RWPE1 (cell line): ENCODE measurements around the gene ATL1.
"Not testable (repeated sequence)": the region's sequence is repeated elsewhere in the genome, so short reads cannot be mapped to it uniquely, and the experiment has no call there.

Source experiments
- CTCF ChIA-PET: fragments of 350-600 bp; sonication (Branson Sonifier 250); formaldehyde crosslinking; extraction: SDS; loops from one replicate; lab custom pipeline; 2021; lab: Yijun Ruan, JAX
- POLR2A ChIA-PET: fragments of 400-600 bp; formaldehyde crosslinking; extraction: SDS; loops from one replicate; lab custom pipeline; 2020; ENCODE audit warnings: antibody characterized with exemption; ENCODE audit not compliant: low non-redundant PET; lab: Yijun Ruan, JAX
- DNase-seq: peaks from one replicate; pipeline ENCODE4 v3.0.0; 2012; ENCODE audit warnings: low spot score
- H3K27ac ChIP-seq: fragments of 450-650 bp; 2 replicates; pipeline ENCODE4 v1.5.1; 2017
- CTCF ChIP-seq: fragments of 450-650 bp; conservative IDR thresholded peaks from 2 replicates; pipeline ENCODE4 v1.5.1; 2017; ENCODE audit warnings: low read depth, mild to moderate bottlenecking

The ATL1 gene

GRCh38 chr14:50658203-50658602, 98.3 kb downstream of the ATL1 start:
- no peak for TF ChIP-seq CTCF
- CTCF ChIA-PET: interaction anchor here (0.7 to 0.8 kb wide), 2 partner anchors 21 to 100 kb away, joined by 3 to 5 read pairs; no protein-coding TSS in a partner anchor
- DNase-seq: no peak
- POLR2A ChIA-PET: no interaction called here
- no peak overlapping the region for H3K27ac ChIP-seq

GRCh38 chr14:50659327-50659974, 99.5 kb downstream of the ATL1 start:
- no peak for DNase-seq
- ChIA-PET POLR2A (no interaction called here), CTCF (interaction anchor here (0.7 kb wide), 1 partner anchor 623 kb away, joined by 3 read pairs; no protein-coding TSS in a partner anchor)
- no peak for TF ChIP-seq CTCF
- H3K27ac ChIP-seq: no peak overlapping the region

GRCh38 chr14:50664579-50664978, 104.6 kb downstream of the ATL1 start:
- CTCF ChIA-PET, DNase-seq, H3K27ac ChIP-seq, POLR2A ChIA-PET: not testable (repeated sequence)

GRCh38 chr14:50665300-50665699, 105.4 kb downstream of the ATL1 start:
- POLR2A ChIA-PET, CTCF ChIA-PET, H3K27ac ChIP-seq, DNase-seq: not testable (repeated sequence)

- TF ChIP-seq CTCF: no peak
- no peak for DNase-seq
- ChIA-PET CTCF (interaction anchor here (0.7 kb wide), 2 partner anchors 62 to 124 kb away, joined by 3 to 4 read pairs; no protein-coding TSS in a partner anchor), POLR2A (no interaction called here)
- H3K27ac ChIP-seq: peak overlapping the region; percentile 95
Observed at GRCh38 chr14:50666772-50667683, 107.1 kb downstream of the ATL1 start.

- CTCF ChIA-PET: interaction anchor here (0.6 kb wide), 1 partner anchor 1993 kb away, joined by 3 read pairs; no protein-coding TSS in a partner anchor
- TF ChIP-seq CTCF: no peak
- DNase-seq: no peak
- POLR2A ChIA-PET: interaction anchor here (1.0 kb wide), 1 partner anchor 10 kb away, joined by 3 read pairs; no protein-coding TSS in a partner anchor
- H3K27ac ChIP-seq: peak overlapping the region; percentile 95
Observed at GRCh38 chr14:50667684-50667995, 107.7 kb downstream of the ATL1 start.

GRCh38 chr14:50667996-50668825, 108.3 kb downstream of the ATL1 start, which contains the start of gene SAV1:
Gene SAV1, minus strand, starts transcription at chr14:50668306. Its CDS starts 339 bp downstream, at chr14:50667967.
- no peak for TF ChIP-seq CTCF
- H3K27ac ChIP-seq: peak within 1 kb of the TSS; percentile 95
- ChIA-PET POLR2A (interaction anchor here (0.7 to 1.0 kb wide), 3 partner anchors 10 to 92 kb away, joined by 3 to 6 read pairs (median 3); no protein-coding TSS in a partner anchor), CTCF (interaction anchor here (0.6 kb wide), 1 partner anchor 1993 kb away, joined by 3 read pairs; no protein-coding TSS in a partner anchor)
- DNase-seq: peak; percentile 52
